ENCODE measurements around the gene MTMR4. TPM values are rescaled to one million over a fixed set of nuclear protein-coding genes. Genes with fewer than 3 reads are reported as not detected.

Gene MTMR4
- total RNA-seq = 134 TPM

GRCh38 chr17:58513965-58514769 lies at the start of gene MTMR4:
MTMR4 (minus strand) TSS chr17:58514638; CDS start chr17:58514407, 231 bp downstream.

DNA sequence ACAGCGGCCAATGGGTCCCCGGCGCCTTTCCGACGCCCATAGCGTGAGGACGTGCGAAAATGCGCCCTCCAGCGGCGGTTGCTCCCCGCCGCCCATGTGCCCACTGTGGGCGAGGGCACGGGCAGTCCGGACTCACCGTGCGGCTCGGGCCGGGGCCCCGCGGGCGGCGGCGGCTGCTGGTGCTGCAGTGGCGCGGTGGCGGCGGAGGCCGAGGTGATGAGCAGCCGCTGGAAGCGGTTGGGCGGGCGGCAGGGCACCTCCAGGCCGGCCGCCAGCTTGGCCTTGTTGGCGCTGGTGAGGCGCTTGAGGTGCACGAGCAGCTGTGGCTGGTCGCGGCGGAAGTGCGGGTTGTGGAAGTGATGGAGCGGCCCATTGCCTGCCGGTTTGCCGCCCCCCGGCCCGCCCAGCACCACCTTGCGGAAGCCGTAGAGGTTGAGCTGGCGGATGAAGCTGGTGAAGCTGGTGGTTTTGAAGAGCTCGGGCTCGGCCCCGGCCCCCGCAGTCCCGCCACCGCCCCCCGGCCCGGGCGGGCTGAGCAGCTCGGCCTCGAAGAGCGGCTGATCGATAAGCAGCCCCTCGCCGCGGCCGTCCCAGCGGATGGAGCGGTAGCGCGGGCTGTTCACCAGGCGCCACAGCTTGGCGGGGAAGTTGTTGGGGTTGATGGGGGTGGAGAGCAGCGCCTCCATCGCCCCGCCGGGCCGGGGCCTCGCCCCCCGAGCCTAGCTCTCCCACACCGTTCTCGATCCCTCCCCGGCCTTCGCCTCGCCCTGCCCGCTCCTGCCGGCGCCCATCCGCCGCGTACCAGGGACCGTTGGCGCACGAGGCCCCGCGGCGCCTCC lies 26.6 kb downstream of the MTMR4 start, which contains the start of gene HSF5:
TSS of gene HSF5 (minus strand) at position 820 of the 839 bp plus-strand sequence. CDS start at position 686, 134 bp downstream.

Other genes starting within 250 kb of the MTMR4 start
- 3.5 TPM for gene MPO, start 233.7 kb downstream of the MTMR4 start, total RNA-seq
- gene TSPOAP1, start 185.8 kb downstream of the MTMR4 start, total RNA-seq = 54.0 TPM
- gene SUPT4H1, start 162.4 kb downstream of the MTMR4 start, total RNA-seq = 46.8 TPM
- gene RNF43, start 97.1 kb downstream of the MTMR4 start, total RNA-seq = 1.4 TPM
- gene HSF5, start 26.2 kb downstream of the MTMR4 start, total RNA-seq = 0.23 TPM
- 0.69 TPM for gene TEX14, start 177.4 kb upstream of the MTMR4 start, total RNA-seq
- 37.8 TPM for gene RAD51C, start 178.0 kb upstream of the MTMR4 start, total RNA-seq
- 81.0 TPM for gene PPM1E, start 241.2 kb upstream of the MTMR4 start, total RNA-seq